H1 (cell line): Measurements from ENCODE around the gene BBS5. TPM values are rescaled to one million over a fixed set of nuclear protein-coding genes. Genes with fewer than 3 reads are reported as not detected.

Experiments used
- CTCF ChIA-PET: fragments of 300-600 bp; sonication (Branson Sonifier 250); formaldehyde crosslinking; loops from one replicate; lab custom pipeline; 2021; ENCODE audit not compliant: partially characterized antibody; lab: Charles Lee
- POLR2A ChIA-PET: fragments of 300-600 bp; sonication (Branson Sonifier 250); formaldehyde crosslinking; loops from one replicate; lab custom pipeline; 2021; ENCODE audit warnings: inconsistent platforms; ENCODE audit not compliant: partially characterized antibody; lab: Charles Lee
- DNase-seq, 2 experiments: peaks; one replicate each; pipeline versions ENCODE4 v3.0.0 to v3.0.0-alpha.2; 2010 to 2022; ENCODE audit warnings: low spot score in 2 of 2, low read depth in 1 of 2, mixed read lengths in 1 of 2
- FAIRE-seq: peaks from 2 replicates; lab custom pipeline; 2011; peaks lifted over from hg19 to GRCh38; lab: Jason Lieb, UNC
- H2AFZ ChIP-seq: 2 replicates; pipeline ENCODE4 v1.8.1; 2012; ENCODE audit warnings: low read length, inconsistent platforms
- H2AK5ac ChIP-seq: 2 replicates; pipeline ENCODE4 v1.6.1; 2013; ENCODE audit warnings: low read depth, low read length
- H2BK120ac ChIP-seq: replicated peaks from 2 replicates; pipeline ENCODE3; 2013; ENCODE audit warnings: low read depth, low read length, inconsistent platforms
- H2BK12ac ChIP-seq: 2 replicates; pipeline ENCODE4 v1.6.1; 2013; ENCODE audit warnings: low read depth, low read length
- H2BK15ac ChIP-seq: 2 replicates; pipeline ENCODE4 v1.6.1; 2013; ENCODE audit warnings: low read length
- H2BK20ac ChIP-seq: 2 replicates; pipeline ENCODE4 v1.6.1; 2013; ENCODE audit warnings: low read length
- H2BK5ac ChIP-seq: 2 replicates; pipeline ENCODE4 v1.6.1; 2013; ENCODE audit warnings: low read depth, low read length
- H3K14ac ChIP-seq: 2 replicates; pipeline ENCODE4 v1.6.1; 2013; ENCODE audit warnings: inconsistent platforms; ENCODE audit not compliant: insufficient read length
- H3K18ac ChIP-seq: 2 replicates; pipeline ENCODE4 v1.6.1; 2013; ENCODE audit warnings: low read length; ENCODE audit errors: extremely low read depth
- H3K23ac ChIP-seq: 2 replicates; pipeline ENCODE4 v1.6.1; 2013; ENCODE audit warnings: inconsistent platforms; ENCODE audit not compliant: insufficient read length
- H3K23me2 ChIP-seq: 2 replicates; pipeline ENCODE4 v1.6.1; 2013; ENCODE audit warnings: low read depth, low read length
- H3K27ac ChIP-seq: 2 replicates; pipeline ENCODE4 v1.6.1; 2011; ENCODE audit warnings: low read depth, low read length, inconsistent platforms
- H3K27me3 ChIP-seq, 4 experiments: replicated peaks in 1 of 4; 1 replicate in 1 of 4; 2 replicates in 3 of 4; pipeline versions ENCODE4 v1.6.1 to v1.8.1; 2011 to 2013; ENCODE audit warnings: low read length in 3 of 4, mild to moderate bottlenecking in 3 of 4, inconsistent platforms in 2 of 4, mixed read lengths in 2 of 4, moderate library complexity in 1 of 4; ENCODE audit not compliant: control insufficient read depth in 3 of 4, insufficient read depth in 3 of 4; ENCODE audit errors: extremely low read depth in 1 of 4
- H3K36me3 ChIP-seq, 4 experiments: 2 replicates each; pipeline versions ENCODE4 v1.6.1 to v1.8.1; 2011 to 2013; ENCODE audit warnings: mild to moderate bottlenecking in 4 of 4, low read length in 3 of 4, moderate library complexity in 2 of 4, control low read depth in 1 of 4, inconsistent platforms in 1 of 4; ENCODE audit not compliant: insufficient read depth in 4 of 4, control insufficient read depth in 2 of 4
- H3K4ac ChIP-seq: replicated peaks from 2 replicates; pipeline ENCODE3; 2013; ENCODE audit warnings: low read length, low read depth, mixed read lengths, inconsistent platforms; ENCODE audit not compliant: insufficient read length
- H3K4me1 ChIP-seq, 4 experiments: replicated peaks in 1 of 4; 1 replicate in 1 of 4; 2 replicates in 3 of 4; pipeline versions ENCODE4 v1.6.1 to v1.8.1; 2011 to 2013; ENCODE audit warnings: low read length in 3 of 4, inconsistent platforms in 2 of 4, mixed read lengths in 1 of 4; ENCODE audit not compliant: insufficient read depth in 4 of 4, control insufficient read depth in 3 of 4
- H3K4me2 ChIP-seq, 2 experiments: 2 replicates each; pipeline versions ENCODE4 v1.6.1 to v1.8.1; 2011 to 2013; ENCODE audit warnings: low read depth in 2 of 2, low read length in 2 of 2, control low read depth in 1 of 2, inconsistent platforms in 1 of 2, mild to moderate bottlenecking in 1 of 2; ENCODE audit not compliant: insufficient read depth in 1 of 2
- H3K4me3 ChIP-seq, 4 experiments: fragments of 200-600, 300-600 bp in 1 of 4; sonication (generic), shearing (Covaris generic), sonication (Bioruptor Twin) in 1 of 4; 2 replicates each; pipeline versions ENCODE4 v1.5.1 to v1.8.1; 2011 to 2016; ENCODE audit warnings: low read length in 4 of 4, low read depth in 3 of 4, control low read depth in 2 of 4, inconsistent platforms in 2 of 4, mild to moderate bottlenecking in 2 of 4, mixed read lengths in 1 of 4, moderate library complexity in 1 of 4; ENCODE audit not compliant: insufficient read depth in 2 of 4; ENCODE audit errors: extremely low read depth in 1 of 4
- H3K56ac ChIP-seq: replicated peaks from 2 replicates; pipeline ENCODE3; 2013; ENCODE audit warnings: low read depth, mild to moderate bottlenecking, mixed read lengths, low read length, inconsistent platforms; ENCODE audit not compliant: insufficient read length
- H3K79me1 ChIP-seq: 2 replicates; pipeline ENCODE4 v1.6.1; 2013; ENCODE audit warnings: low read depth, low read length, control low read depth
- H3K79me2 ChIP-seq, 2 experiments: 2 replicates each; pipeline versions ENCODE4 v1.6.1 to v1.8.1; 2012 to 2013; ENCODE audit warnings: low read length in 2 of 2, mild to moderate bottlenecking in 2 of 2, inconsistent platforms in 1 of 2; ENCODE audit not compliant: insufficient read depth in 2 of 2, control insufficient read depth in 1 of 2
- H3K9ac ChIP-seq, 4 experiments: replicated peaks in 1 of 4; 1 replicate in 1 of 4; 2 replicates in 3 of 4; pipeline versions ENCODE4 v1.6.1 to v1.8.1; 2011 to 2013; ENCODE audit warnings: low read depth in 3 of 4, low read length in 3 of 4, control low read depth in 2 of 4, mild to moderate bottlenecking in 2 of 4, moderate library complexity in 2 of 4, inconsistent platforms in 1 of 4; ENCODE audit errors: extremely low read depth in 1 of 4
- H3K9me3 ChIP-seq, 2 experiments: 2 replicates each; pipeline versions ENCODE4 v1.6.1 to v1.8.1; 2012 to 2013; ENCODE audit warnings: mild to moderate bottlenecking in 2 of 2, moderate library complexity in 2 of 2, control low read depth in 1 of 2, inconsistent platforms in 1 of 2, low read depth in 1 of 2, low read length in 1 of 2, mixed read lengths in 1 of 2; ENCODE audit not compliant: insufficient read depth in 2 of 2
- H4K20me1 ChIP-seq, 2 experiments: replicated peaks in 1 of 2; 2 replicates each; pipeline versions ENCODE3 to v1.8.1; 2011 to 2013; ENCODE audit warnings: inconsistent platforms in 2 of 2, low read length in 2 of 2, mild to moderate bottlenecking in 1 of 2; ENCODE audit not compliant: insufficient read depth in 2 of 2, control insufficient read depth in 1 of 2
- H4K5ac ChIP-seq: 2 replicates; pipeline ENCODE4 v1.6.1; 2013; ENCODE audit warnings: low read length, low read depth, mixed read lengths, inconsistent platforms; ENCODE audit not compliant: insufficient read length
- H4K8ac ChIP-seq: 2 replicates; pipeline ENCODE4 v1.8.0; 2013; ENCODE audit warnings: mild to moderate bottlenecking, moderate library complexity, low read length, inconsistent platforms; ENCODE audit not compliant: insufficient read depth; ENCODE audit errors: extremely low read depth
- H4K91ac ChIP-seq: replicated peaks from 2 replicates; pipeline ENCODE3; 2013; ENCODE audit warnings: low read length, mixed read lengths, inconsistent platforms; ENCODE audit not compliant: insufficient read length
- SRF ChIP-seq: IDR thresholded peaks from 2 replicates; pipeline ENCODE4 v1.6.1; 2011; ENCODE audit warnings: mild to moderate bottlenecking, low read depth, low read length, moderate library complexity
- polyA plus RNA-seq, 7 experiments: library from polyadenylated mRNA; depleted of rRNA in 3 of 7; stranded (reverse) in 5 of 7; unstranded in 2 of 7; fragments of >200 nt in 5 of 7; fragments of 200-250 nt in 2 of 7; gene quantifications; 1 replicate in 5 of 7; 2 replicates in 1 of 7; 4 replicates in 1 of 7; pipeline versions ENCODE4 v1.2.1 to v1.2.3, GENCODE V29; 2011 to 2013; ENCODE audit warnings: missing spikeins in 2 of 7, mixed read lengths in 2 of 7
- total RNA-seq: library from RNA; stranded (reverse); fragmentation: NEBNext Ultra II Directional; extraction: Animal tissue kit (Norgen Biotek cat#: 25700); gene quantifications from 2 replicates; pipeline ENCODE4 v1.2.1, GENCODE V29; 2021
- TF ChIP-seq, protein P1 (sequence below): fragments of 300-600 bp; sonication (generic); IDR thresholded peaks from 2 replicates; pipeline ENCODE4 v1.7.1; 2012; ENCODE audit warnings: low read length, moderate library complexity, mild to moderate bottlenecking, inconsistent platforms; ENCODE audit not compliant: insufficient replicate concordance

The BBS5 gene
- total and polyA plus RNA-seq, 2 of the 8 experiments (the other 6 are each of a cell fraction or from before 2014, with no cell fraction given): 0.20 to 0.36 TPM

DNA sequence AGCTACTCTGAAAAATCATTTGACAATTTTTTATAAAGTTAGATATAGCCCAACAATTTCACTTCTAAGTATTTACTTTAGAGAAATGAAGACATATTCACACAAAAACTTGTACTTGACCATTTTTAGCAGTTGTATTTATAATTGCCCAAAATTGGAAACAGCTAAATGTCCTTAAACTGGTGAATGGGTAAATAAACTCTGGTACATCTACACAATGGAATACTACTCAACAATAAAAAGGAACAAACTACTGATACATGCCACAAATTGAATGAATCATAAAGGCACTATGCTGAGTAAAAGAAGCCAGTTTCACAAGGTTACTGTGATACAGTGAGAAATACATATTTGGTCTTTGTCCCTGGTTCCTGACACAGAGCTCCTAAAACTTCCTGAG lies 32.8 kb upstream of the BBS5 start:
- Histone ChIP-seq H4K20me1 (no peaks in the 10 kb centered on the region), H3K4ac (no peak overlapping the region), H2BK12ac (no peak overlapping the region), H3K4me3 (no peak overlapping the region), H3K4me2 (no peak overlapping the region), H4K8ac (no peak overlapping the region), H2AK5ac (no peak overlapping the region), H3K56ac (no peak overlapping the region), H2BK20ac (no peak overlapping the region), H3K4me1 (no peaks in the 10 kb centered on the region), H3K23ac (no peak overlapping the region), H3K23me2 (no peaks in the 10 kb centered on the region), H2AFZ (no peak overlapping the region), H3K79me1 (no peaks in the 10 kb centered on the region), H2BK15ac (no peak overlapping the region), H3K18ac (no peak overlapping the region), H4K5ac (no peak overlapping the region), H2BK5ac (no peak overlapping the region), H3K27me3 (no peaks in the 10 kb centered on the region), H3K9ac (no peak overlapping the region), H3K9me3 (no peaks in the 10 kb centered on the region), H4K91ac (no peak overlapping the region), H3K36me3 (no peaks in the 10 kb centered on the region), H3K27ac (no peak overlapping the region), H3K79me2 (no peaks in the 10 kb centered on the region), H2BK120ac (no peak overlapping the region), H3K14ac (no peak overlapping the region)
- DNase-seq (no peak), FAIRE-seq (no peak)
- TF ChIP-seq, protein P1, sequence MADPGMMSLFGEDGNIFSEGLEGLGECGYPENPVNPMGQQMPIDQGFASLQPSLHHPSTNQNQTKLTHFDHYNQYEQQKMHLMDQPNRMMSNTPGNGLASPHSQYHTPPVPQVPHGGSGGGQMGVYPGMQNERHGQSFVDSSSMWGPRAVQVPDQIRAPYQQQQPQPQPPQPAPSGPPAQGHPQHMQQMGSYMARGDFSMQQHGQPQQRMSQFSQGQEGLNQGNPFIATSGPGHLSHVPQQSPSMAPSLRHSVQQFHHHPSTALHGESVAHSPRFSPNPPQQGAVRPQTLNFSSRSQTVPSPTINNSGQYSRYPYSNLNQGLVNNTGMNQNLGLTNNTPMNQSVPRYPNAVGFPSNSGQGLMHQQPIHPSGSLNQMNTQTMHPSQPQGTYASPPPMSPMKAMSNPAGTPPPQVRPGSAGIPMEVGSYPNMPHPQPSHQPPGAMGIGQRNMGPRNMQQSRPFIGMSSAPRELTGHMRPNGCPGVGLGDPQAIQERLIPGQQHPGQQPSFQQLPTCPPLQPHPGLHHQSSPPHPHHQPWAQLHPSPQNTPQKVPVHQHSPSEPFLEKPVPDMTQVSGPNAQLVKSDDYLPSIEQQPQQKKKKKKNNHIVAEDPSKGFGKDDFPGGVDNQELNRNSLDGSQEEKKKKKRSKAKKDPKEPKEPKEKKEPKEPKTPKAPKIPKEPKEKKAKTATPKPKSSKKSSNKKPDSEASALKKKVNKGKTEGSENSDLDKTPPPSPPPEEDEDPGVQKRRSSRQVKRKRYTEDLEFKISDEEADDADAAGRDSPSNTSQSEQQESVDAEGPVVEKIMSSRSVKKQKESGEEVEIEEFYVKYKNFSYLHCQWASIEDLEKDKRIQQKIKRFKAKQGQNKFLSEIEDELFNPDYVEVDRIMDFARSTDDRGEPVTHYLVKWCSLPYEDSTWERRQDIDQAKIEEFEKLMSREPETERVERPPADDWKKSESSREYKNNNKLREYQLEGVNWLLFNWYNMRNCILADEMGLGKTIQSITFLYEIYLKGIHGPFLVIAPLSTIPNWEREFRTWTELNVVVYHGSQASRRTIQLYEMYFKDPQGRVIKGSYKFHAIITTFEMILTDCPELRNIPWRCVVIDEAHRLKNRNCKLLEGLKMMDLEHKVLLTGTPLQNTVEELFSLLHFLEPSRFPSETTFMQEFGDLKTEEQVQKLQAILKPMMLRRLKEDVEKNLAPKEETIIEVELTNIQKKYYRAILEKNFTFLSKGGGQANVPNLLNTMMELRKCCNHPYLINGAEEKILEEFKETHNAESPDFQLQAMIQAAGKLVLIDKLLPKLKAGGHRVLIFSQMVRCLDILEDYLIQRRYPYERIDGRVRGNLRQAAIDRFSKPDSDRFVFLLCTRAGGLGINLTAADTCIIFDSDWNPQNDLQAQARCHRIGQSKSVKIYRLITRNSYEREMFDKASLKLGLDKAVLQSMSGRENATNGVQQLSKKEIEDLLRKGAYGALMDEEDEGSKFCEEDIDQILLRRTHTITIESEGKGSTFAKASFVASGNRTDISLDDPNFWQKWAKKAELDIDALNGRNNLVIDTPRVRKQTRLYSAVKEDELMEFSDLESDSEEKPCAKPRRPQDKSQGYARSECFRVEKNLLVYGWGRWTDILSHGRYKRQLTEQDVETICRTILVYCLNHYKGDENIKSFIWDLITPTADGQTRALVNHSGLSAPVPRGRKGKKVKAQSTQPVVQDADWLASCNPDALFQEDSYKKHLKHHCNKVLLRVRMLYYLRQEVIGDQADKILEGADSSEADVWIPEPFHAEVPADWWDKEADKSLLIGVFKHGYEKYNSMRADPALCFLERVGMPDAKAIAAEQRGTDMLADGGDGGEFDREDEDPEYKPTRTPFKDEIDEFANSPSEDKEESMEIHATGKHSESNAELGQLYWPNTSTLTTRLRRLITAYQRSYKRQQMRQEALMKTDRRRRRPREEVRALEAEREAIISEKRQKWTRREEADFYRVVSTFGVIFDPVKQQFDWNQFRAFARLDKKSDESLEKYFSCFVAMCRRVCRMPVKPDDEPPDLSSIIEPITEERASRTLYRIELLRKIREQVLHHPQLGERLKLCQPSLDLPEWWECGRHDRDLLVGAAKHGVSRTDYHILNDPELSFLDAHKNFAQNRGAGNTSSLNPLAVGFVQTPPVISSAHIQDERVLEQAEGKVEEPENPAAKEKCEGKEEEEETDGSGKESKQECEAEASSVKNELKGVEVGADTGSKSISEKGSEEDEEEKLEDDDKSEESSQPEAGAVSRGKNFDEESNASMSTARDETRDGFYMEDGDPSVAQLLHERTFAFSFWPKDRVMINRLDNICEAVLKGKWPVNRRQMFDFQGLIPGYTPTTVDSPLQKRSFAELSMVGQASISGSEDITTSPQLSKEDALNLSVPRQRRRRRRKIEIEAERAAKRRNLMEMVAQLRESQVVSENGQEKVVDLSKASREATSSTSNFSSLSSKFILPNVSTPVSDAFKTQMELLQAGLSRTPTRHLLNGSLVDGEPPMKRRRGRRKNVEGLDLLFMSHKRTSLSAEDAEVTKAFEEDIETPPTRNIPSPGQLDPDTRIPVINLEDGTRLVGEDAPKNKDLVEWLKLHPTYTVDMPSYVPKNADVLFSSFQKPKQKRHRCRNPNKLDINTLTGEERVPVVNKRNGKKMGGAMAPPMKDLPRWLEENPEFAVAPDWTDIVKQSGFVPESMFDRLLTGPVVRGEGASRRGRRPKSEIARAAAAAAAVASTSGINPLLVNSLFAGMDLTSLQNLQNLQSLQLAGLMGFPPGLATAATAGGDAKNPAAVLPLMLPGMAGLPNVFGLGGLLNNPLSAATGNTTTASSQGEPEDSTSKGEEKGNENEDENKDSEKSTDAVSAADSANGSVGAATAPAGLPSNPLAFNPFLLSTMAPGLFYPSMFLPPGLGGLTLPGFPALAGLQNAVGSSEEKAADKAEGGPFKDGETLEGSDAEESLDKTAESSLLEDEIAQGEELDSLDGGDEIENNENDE: no peak
- TF ChIP-seq SRF: no peak
- POLR2A ChIA-PET: no interaction called here
- CTCF ChIA-PET: no interaction called here
